Left kidney (tissue), 8 donors: Measurements from ENCODE around the gene SKIL. TPM values are rescaled to one million over a fixed set of nuclear protein-coding genes. Genes with fewer than 3 reads are reported as not detected.
A peak's percentile ranks its signal among the peaks of the same experiment; 100 is the strongest.
"Not testable (repeated sequence)": the region's sequence is repeated elsewhere in the genome, so short reads cannot be mapped to it uniquely, and the experiment has no call there.

Source experiments
- DNase-seq: peaks from one replicate; pipeline ENCODE4 v3.0.0-alpha.2; 2013
- long read RNA-seq, 8 donors: transcript quantifications; one replicate each; lab custom pipeline, GENCODE V29; 2026
- polyA plus RNA-seq: library from polyadenylated mRNA; unstranded; fragments of 120-200 nt; gene quantifications from one replicate; pipeline ENCODE4 v1.2.1, GENCODE V29; 2013; ENCODE audit not compliant: insufficient read length

Gene SKIL
- polyA plus RNA-seq = 66.0 TPM
- long read RNA-seq, donor 1, full-length matches to known transcripts = 9 of 15 reads
- long read RNA-seq, donor 1, partial matches to known transcripts = 6 of 15 reads
- long read RNA-seq, donor 1, other reads (novel, unspliced or antisense) = 0 of 15 reads
- long read RNA-seq, donor 2, full-length matches to known transcripts = 6 of 6 reads
- long read RNA-seq, donor 2, partial matches to known transcripts = 0 of 6 reads
- long read RNA-seq, donor 2, other reads (novel, unspliced or antisense) = 0 of 6 reads
- long read RNA-seq, donor 3, full-length matches to known transcripts = 5 of 5 reads
- long read RNA-seq, donor 3, partial matches to known transcripts = 0 of 5 reads
- long read RNA-seq, donor 3, other reads (novel, unspliced or antisense) = 0 of 5 reads
- long read RNA-seq, donor 4 = 0 reads
- long read RNA-seq, donor 5, transcript SKIL-205 (2 exons, 594 nt) = major isoform, 7 of 8 reads
- long read RNA-seq, donor 5, partial matches to known transcripts = 0 of 8 reads
- long read RNA-seq, donor 5, other reads (novel, unspliced or antisense) = 0 of 8 reads
- long read RNA-seq, donor 6, transcript SKIL-205 (2 exons, 594 nt) = major isoform, 7 of 9 reads
- long read RNA-seq, donor 6, partial matches to known transcripts = 0 of 9 reads
- long read RNA-seq, donor 6, other reads (novel, unspliced or antisense) = 0 of 9 reads
- long read RNA-seq, donor 7, partial matches to known transcripts = 0 of 3 reads
- long read RNA-seq, donor 7, other reads (novel, unspliced or antisense) = 0 of 3 reads
- long read RNA-seq, donor 8, full-length matches to known transcripts = 2 of 2 reads
- long read RNA-seq, donor 8, partial matches to known transcripts = 0 of 2 reads
- long read RNA-seq, donor 8, other reads (novel, unspliced or antisense) = 0 of 2 reads

GRCh38 chr3:170357176-170358041 lies at the start of gene SKIL:
Gene SKIL, plus strand, starts transcription at chr3:170357715. Its CDS starts 2,617 bp downstream, at chr3:170360332.
- DNase-seq = peak; percentile 93

DNA sequence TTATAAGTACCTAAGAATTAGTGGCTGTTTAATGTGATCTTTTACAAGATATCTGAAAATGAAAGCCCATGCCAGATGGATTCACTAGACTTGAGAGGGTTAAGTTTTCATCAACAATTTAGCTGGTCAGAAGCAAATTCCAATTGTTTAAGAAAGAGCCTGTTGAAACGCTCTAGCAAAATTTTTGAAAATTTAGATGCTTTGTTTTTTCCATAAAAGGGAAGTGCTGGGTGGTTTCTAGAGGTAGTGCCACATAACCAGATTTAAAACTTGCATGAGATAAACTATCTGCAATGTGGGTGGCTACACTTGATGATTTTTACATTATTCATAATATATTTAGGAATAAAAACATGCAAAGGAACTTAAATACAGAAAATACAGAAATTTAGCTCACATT lies 48.5 kb upstream of the SKIL start:
- DNase-seq = no peak

DNA sequence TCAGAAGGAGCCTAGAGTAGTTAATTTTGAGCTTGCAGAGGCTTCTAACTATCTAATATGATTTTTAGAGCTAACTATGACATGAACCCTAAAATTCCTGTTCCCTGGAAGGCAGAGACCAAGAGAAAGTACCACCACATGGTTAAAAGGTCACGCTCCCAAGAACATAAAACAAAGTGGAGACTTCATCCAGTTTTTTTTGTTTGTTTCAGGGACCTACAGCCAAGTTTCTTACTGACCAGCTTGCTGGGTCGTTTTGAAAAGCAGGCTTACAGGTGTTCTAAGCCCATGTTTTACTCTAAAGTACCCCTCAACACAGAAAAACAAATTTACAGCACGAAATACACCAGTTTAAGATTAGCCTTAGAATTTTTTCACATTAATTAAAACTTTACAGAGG lies 39.6 kb upstream of the SKIL start:
- DNase-seq = no peak

DNA sequence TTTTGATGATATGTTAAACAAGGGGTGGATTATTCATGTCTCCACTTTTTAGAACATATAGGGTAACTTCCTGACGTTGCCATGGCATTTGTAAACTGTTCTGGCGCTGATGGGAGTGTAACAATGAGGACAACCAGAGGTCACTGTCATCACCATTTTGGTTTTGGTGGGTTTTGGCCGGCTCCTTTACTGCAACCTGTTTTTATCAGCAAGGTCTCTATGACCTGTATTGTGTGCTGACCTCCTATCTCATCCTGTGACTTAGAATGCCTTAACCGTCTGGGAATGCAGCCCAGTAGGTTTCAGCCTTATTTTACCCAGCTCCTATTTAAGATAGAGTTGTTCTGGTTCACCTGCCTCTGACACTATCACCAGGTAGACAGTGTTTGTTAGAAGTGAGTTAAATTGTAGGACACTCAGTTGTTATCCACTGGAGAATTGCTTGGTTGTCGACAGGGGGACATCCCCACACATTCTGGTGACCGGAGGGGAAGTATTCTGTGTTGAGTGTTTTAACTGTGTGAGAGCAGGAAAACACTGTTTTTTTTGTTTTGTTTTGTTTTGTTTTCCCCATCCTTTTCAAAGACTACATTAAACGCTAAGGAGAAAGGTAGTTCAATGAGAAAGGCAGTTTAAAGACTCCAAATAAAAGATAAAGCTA lies 36.9 kb upstream of the SKIL start:
- DNase-seq = no peak

DNA sequence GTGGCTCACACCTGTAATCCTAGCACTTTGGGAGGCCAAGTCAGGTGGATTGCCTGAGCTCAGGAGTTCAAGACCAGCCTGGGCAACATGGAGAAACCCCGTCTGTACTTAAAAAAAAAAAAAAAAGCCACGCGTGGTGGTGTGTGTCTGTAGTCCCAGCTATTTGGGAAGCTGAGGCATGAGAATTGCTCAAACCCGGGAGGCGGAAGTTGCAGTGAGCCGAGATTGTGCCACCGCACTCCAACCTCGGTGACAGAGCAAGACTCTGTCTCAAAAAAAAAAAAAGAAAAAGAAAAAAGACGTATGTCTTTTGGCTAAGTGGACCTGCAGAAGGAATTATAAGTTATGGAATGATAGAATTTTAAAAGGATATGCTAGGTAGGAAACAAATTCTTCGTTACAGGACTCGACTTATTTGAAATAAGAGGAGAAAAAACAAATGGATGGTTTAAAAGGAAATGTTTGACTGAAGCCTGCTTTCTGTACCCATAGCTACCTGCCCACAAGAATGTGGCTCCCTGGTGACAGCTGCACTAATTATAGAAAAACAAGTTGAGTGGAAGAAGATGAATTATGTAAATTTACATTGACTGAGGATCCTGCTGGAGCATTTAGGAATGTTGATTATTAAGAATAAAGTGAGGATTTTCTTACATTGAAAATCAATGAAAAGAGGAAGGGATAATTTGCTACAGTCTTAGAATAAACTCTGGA lies 36.0 kb upstream of the SKIL start:
- no peak for DNase-seq

- no peak for DNase-seq
Observed at GRCh38 chr3:170322566-170323269, 34.8 kb upstream of the SKIL start.

DNA sequence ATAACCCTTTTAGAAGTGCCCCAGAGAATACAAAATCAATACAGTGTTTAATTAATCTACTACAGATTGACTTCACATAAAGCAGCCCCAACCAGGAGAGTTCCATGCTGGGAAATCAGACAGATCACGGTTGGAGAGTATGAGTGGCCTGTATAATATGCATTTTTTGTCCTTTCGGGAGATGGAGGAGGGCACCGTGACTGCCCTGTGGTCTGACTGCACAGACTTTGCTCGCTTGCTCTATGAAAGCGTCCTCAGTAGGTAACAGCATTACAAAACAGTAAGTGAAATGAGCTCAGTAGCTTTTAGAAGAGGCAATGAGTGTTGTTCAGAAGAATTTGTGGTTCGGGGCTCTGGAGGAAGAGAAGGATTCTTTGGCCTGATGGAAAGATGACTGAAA lies 34.2 kb upstream of the SKIL start:
- no peak for DNase-seq

DNA sequence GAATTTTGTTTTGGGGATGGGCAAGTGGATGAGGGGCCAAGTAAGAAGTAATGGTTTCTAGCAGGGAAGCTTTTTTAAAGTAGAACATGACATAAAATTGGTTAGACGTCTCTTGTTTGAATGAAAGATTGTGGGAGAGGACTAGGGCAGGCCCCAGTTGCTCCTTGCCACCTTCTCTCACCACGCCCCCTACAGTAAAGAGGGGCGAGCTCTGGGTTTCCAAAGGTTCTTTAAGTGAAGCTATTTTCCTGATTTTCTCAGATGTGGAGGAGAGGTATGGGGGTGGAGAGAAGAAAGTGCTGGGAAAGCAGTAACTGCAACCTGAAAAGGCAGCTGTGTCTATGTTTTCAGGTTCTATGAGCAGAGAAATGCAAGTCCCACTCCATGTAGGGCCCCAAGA lies 32.6 kb upstream of the SKIL start:
- DNase-seq = no peak

- DNase-seq = no peak
Observed at GRCh38 chr3:170327040-170327808, 30.3 kb upstream of the SKIL start.

DNA sequence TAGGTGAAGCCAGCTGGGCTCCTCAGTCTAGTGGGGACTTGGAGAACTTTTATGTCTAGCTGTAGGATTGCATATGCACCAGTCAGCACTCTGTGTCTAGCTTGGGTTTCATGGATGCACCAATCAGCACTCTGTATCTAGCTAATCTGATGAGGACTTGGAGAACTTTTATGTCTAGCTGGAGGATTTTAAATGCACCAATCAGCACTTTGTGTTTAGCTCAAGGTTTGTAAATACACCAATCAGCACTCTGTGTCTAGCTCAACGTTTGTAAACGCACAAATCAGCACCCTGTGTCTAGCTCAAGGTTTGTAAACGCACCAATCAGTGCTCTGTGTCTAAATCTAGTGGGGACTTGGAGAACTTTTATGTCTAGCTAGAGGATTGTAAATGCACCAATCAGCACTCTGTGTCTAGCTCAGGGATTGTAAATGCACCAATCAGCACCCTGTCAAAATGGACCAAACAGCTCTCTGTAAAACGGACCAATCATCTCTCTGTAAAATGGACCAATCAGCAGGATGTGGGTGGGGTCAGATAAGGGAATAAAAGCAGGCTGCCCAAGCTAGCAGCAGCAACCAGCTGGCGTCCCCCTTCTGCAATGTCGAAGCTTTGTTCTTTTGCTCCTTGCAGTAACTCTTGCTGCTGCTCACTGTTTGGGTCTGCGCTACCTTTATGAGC lies 29.5 kb upstream of the SKIL start:
- DNase-seq = not testable (repeated sequence)

DNA sequence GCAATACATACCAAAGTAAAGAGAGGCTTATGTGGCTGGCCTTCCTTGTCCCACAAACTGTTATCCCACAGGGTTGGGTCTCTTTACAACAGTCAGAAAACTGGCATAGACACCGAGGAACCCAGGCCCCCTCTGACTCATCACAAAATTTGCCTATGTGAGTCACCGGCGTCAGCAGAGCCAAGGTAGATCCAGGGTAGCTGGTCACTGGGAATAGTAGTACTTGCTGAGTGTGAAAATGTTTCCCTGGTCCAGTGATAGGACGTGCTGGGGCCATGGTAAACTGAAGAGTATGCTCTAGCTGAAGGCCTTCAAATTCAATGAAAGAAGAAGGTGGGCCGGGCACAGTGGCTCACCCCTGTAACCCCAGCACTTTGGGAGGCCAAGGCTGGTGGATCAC lies 27.1 kb upstream of the SKIL start:
- no peak for DNase-seq

DNA sequence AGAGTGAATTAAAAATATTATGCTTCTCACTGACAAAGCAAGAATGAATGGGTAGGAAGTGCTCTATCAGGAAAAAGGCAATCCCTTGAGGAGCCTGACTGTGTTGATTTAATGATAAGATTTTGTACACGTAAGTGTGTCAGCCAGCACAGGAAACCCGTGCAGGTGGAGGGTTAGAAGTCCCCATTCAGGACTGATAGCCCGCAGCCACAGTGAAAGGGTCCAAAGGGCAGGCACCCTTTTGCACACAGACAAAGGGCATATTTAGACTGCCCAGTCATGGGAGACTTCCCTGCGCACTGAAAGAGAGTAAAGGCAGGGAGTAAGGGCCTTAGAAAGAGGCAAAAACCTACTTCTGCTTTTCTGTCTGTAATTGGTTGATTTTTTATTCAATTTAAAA lies 26.4 kb upstream of the SKIL start:
- DNase-seq = no peak

DNA sequence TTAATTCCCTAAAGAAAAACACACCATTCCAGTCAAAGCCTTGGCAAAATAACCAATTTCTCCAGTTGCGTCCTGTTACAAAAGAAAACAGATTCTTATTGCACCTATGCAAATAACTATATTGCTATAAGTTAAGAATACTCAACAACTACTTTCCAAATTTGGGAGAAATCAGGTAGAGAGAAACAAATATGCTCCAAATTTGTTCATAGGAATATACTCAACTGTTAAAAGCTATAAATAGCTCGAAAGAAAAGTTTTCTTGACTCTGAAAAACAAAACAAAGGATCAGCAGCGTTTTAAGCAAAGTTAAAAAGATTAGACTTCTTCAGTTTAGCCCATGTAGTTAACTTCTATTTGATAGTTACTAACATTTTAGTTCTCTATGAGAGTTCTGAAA lies 20.1 kb upstream of the SKIL start:
- no peak for DNase-seq

- no peak for DNase-seq
Observed at GRCh38 chr3:170338690-170339340, 18.7 kb upstream of the SKIL start.

DNA sequence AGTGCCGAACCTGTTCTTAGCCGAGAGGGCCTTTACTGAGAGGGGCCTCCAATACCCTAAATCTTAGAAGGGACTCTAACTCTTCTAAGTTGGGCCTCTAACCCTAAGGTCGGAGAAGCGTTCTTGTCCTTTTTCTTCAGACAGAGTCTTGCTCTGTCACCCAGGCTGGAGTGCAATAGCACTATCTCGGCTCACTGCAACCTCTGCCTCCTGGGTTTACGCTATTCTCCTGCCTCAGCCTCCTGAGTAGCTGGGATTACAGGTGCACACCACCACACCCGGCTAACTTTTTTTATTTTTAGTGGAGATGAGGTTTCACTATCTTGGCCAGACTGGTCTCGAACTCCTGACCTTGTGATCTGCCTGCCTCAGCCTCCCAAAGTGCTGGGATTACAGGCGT lies 15.2 kb upstream of the SKIL start:
- DNase-seq = not testable (repeated sequence)

DNA sequence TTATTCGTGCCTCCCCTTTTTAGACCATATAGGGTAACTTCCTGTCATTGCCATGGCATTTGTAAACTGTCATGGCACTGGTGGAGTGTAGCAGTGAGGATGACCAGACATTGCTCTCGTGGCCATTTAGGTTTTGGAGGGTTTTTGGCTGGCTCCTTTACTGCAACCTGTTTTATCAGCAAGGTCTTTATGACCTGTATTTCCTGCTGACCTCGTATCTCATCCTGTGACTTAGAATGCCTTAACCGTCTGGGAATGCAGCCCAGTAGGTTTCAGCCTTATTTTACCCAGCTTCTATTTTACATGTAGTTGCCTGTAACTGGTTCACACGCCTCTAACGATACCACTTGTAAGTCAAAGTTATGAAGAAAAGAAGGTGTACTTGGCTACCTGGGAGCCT lies 13.7 kb upstream of the SKIL start:
- not testable (repeated sequence) for DNase-seq

DNA sequence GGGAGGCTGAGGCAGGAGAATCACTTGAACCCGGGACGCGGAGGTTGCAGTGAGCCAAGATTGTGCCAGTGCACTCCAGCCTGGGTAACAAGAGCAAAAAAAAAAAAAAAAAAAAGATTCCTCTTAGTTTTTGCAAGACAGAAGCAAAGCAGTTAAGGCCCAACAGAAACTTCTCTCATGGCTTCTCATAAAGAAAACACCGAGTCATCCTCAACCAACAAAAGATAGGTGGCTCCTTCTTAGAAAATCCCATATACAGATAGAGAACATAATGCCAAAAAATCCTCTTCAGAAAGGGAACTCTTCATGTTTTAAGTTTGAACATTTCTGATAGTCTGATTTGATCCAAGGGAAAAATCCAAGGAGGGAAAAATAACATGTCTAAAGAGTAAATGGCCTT lies 12.5 kb upstream of the SKIL start:
- DNase-seq = no peak
